Caki2 (cell line): ENCODE measurements around the gene MACO1. TPM values are rescaled to one million over a fixed set of nuclear protein-coding genes. Genes with fewer than 3 reads are reported as not detected.

ENCODE experiments used
- DNase-seq: peaks from one replicate; pipeline ENCODE4 v3.0.0-alpha.2; 2015; ENCODE audit warnings: low read depth
- in situ Hi-C: cut with HindIII; loops from 2 replicates; pipeline ENCODE4 v1.10.0; 2016; ENCODE audit warnings: low sequenced_read_pairs, low pct_unique_long_range_greater_than_20kb, mixed read lengths
- total RNA-seq: library from RNA; depleted of rRNA; stranded (reverse); fragments of >200 nt; shearing (Covaris generic); gene quantifications from 2 replicates; pipeline ENCODE4 v1.2.3, GENCODE V29; 2014; ENCODE audit warnings: low replicate concordance

Gene MACO1
- total RNA-seq, 1 experiment from 2014 or later, result 12.0 TPM

DNA sequence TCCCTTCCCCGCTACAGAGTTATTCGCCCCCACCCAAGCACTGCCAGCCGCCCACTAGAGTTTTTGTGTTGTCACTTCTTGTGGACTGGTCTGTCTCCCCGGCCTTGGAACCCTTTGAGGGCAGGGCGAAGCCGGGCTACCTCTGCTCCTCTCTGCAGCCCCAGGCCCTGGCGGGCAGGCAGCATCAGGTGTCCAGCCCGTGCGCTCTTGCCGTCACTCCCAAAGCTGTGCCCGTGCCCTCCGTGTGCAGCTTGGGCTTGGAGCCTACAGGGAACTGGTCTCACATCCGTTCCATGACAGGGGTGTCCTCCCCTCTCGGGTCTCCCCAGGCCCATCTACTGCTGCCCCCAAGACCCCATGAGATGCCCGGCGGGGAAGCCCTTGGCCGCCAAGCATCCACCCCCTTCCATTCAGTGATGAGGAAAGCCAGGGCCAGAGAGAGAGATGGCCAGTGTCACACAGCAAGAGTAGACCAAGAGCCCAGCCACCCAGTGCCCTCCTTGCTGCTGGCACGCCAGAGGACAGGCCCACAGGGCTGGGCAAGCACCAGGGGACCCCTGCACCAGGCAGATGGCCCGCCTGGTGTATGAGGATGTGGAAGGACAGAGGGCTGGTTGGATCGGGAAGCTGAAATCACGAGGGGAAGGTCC lies 97.4 kb downstream of the MACO1 start:
- no peak for DNase-seq
- in situ Hi-C loops, result no loop called here

DNA sequence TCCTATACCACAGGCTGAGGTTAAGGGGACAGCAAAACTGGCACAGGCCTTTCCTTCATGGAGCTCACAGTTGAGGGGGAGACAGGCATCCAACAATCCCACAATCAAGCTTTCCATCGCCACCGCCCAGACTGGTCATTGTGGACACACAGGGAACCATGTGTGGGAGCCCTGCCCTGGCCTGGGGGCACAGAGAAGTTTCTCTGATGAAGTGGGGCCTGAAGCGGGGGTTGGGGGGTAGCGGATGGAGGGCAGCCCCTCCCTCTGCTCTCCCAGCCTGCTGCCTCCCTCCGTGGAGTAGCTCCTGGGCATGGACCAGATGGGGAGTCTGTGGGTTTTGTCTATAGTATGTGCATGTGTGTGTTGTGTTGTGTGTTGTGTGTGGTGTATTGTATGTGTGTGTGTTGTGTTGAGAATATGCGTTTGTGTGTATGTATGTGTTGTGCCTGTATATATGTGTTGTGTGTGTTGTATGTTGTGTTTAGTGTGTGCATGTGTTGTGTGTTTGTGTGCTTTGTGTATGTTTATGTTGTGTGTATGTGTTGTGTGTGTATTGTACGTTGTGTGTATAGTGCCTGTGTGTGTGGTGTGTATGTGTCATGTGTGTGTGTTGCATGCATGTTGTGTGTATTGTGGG lies 98.3 kb downstream of the MACO1 start:
- no peak for DNase-seq
- in situ Hi-C loops, result no loop called here

GRCh38 chr1:25529518-25530185 lies 99.0 kb downstream of the MACO1 start:
- no peak for DNase-seq
- in situ Hi-C loops, result no loop called here

GRCh38 chr1:25530186-25531081 lies 99.7 kb downstream of the MACO1 start:
- no peak for DNase-seq
- in situ Hi-C loops, result no loop called here

DNA sequence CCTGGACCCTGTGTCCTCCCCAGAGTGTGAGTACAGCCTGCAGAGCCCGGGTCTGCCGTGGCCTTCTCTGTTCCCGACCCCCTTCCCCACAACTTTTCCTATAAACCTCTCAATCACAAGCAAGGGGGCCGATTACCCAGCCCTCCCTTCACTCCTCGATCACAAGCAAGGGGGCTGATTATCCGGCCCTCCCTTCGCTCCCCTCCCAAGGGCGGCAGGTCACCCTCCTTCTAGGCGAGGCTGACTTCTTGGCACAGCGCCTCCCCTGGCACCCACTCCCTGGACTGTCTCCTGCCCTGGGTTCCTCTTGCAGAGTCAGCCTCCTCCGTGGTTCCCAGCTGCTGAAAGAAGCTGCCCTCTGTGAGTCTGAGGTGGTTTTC lies 100.4 kb downstream of the MACO1 start:
- DNase-seq, result no peak
- in situ Hi-C loops, result no loop called here

DNA sequence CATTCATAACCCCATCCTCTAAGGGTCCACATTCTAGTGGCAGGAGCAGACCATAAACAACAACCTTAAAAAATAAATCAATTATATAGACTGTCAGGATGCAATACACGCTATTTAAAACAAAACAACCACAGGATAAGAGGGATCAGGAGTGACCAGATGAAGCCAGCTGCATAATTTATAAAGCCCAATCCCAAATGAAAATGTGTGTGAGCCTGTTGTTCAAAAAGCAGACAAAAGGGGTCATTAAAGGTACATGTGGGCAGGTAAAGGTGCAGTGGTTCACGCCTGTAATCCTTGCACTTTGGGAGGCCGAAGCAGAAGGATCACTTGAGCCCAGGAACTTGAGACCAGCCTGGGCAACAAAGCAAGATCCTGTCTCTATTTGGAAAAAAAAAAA lies 102.3 kb downstream of the MACO1 start:
- no peak for DNase-seq
- in situ Hi-C loops, result no loop called here

DNA sequence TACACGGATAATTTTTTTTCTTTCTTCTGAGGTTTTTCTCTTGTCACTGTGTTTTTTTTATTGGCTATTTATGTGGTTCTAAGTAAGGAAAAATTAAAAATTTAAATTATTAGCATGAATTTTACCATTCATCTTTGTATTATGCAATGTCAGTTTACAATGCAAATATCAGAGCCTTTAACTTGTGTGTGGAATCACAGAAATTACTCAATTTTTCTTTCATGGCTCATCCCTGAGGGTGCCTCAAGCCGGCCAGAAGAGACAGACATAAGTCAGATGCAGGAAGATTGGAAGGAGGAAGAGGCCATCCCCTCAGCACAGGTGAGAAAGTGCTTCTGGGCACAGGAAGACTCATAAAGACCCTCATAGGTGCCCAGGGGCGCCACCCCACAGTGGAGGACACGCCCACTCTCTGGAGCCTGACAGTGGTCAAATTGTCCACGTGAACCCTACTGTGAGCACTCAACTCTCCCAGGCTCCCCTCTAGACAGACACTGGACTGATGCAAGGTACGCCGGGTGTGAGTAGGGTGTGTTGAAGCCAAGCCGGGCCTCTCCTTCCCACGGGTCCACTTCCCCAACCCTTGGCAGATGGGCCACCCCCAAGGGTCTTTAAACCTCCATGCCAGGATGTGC lies 103.2 kb downstream of the MACO1 start:
- DNase-seq, result no peak
- in situ Hi-C loops, result no loop called here

DNA sequence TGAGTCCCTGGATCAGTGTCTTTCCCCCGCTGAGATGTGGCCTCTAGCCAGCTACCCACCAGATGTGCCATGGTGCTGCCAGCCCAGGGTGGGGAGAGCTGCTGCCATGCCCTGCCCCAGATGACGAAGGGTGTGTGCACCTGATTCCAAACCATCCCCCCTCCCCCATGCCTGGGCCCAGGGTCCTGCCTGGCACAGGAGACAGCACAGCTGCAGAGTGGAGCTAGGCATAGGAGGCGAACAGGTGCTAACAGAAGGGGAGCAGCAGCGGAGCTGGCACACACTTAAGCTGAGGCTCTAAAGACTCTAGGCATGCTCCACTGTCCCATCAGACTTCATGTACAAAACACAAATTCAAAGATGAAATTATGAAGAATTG lies 103.7 kb downstream of the MACO1 start:
- no peak for DNase-seq
- in situ Hi-C loops, result no loop called here

- in situ Hi-C loops, result no loop called here
- no peak for DNase-seq
These were observed 105.4 kb downstream of the MACO1 start for GRCh38 chr1:25536124-25536523.

- in situ Hi-C loops, result no loop called here
These were observed 106.6 kb downstream of the MACO1 start for GRCh38 chr1:25537153-25537831.

DNA sequence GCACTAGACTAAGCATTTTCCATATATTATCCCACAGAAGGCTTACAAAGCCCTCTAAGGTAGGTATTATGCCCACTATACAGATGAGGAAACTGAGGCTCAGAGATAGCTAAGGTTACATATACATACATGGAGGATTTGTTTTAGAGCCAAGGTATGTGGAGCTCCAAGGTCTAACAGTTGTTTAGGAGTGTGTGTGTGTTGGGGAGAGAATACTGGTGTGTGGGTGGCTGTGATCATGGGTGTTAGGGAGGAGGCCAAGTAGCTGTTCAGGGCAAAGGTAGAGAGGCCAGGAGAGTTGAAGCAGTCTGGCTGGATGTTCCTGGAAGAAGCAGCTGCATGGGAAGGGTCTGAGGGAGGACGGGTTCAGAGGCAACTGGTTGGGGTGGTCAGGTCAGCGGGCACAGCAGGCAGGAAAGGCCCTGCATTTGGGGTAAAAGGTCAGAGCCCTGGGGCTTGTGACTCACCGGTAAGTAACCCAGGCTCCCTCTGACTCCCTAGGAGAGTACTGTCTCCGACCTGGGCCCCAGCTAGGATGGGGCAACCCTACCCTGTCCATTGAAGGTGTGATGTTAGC lies 107.6 kb downstream of the MACO1 start:
- in situ Hi-C loops, result no loop called here
- DNase-seq, result no peak

More at GRCh38 chr1:25537153-25537831, 106.6 kb downstream of the MACO1 start:
- no peak for DNase-seq

- no peak for DNase-seq
- in situ Hi-C loops, result no loop called here
These were observed 110.1 kb downstream of the MACO1 start for GRCh38 chr1:25540750-25541342.

DNA sequence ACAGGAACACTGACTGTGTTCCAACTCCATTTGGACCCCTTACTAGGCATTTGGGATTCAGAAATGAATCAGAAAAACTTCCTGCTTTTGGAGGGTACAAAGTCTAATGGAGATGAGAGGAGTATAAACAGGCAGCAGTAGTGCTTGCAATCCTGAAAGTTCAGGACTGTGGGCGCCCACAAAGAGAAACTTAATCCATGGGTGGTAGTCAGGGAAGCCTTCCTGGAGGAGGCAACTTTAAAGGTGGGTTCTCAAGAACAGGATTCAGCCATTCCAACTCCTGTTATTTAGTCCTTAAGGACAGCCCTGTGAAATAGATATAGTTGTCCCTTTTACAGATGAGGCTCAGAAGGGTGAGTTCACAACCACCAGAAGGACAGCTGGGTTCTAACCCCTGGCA lies 110.7 kb downstream of the MACO1 start:
- DNase-seq, result no peak

GRCh38 chr1:25541889-25542658 lies 111.4 kb downstream of the MACO1 start:
- DNase-seq, result no peak
- in situ Hi-C loops, result no loop called here

More for the DNA sequence above, 110.7 kb downstream of the MACO1 start:
- in situ Hi-C loops, result no loop called here

DNA sequence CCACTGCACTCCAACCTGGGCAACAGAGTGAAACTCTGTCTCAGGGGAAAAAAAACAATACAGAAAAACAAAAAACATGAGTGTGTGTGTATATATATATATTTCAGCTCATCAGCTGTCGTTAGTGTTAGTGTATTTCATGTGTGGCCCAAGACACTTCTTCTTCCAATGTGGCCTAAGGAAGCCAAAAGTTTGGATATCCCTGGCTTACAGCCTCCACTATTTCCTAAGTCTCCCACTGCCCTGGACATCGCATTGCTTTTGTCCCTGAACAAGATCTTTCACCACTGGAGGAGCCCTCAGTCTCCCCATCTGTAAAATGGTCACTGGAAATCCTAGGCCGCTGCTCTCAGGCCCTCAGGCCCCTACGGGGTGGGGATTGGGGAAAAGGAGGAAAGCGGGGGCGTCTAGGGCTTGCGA lies 112.3 kb downstream of the MACO1 start:
- no peak for DNase-seq
- in situ Hi-C loops, result no loop called here

DNA sequence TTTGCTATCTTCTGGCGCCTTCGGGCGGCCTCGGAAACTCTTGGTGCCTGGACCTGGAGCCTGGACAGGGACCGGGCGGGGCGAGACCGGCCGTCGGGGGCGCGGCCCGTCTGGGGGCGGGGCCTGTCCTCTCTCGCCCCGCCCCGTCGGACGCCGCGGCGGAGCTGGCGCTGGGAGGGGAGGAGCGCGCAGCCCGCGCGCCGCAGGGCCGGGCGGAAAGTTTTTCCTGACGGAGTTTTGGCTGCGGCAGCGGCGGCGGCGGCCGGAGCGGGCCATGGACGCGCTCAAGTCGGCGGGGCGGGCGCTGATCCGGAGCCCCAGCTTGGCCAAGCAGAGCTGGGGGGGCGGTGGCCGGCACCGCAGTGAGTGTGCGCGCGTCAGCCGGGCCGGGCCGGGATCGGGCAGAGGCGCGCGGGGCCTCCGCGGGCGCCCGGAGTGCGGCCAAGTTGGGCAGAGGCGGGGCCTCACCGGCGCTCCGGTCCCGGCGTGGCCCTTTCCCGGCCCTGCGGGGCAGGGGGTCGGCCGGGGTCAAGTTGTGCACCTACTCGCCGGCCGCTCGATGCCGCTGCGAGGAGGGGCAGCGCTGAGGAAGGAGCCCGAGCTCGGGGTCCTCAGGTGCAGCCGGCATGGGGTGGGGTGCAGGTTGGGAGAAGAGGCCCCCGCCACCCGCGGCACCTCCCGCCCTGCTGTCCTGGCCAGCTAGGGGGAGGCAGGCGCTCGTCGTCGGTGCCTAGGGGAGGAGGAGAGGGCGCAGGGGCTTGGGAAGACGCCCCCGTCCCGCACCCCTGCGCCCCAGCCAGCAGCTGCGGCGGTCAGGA lies 112.9 kb downstream of the MACO1 start, which contains the start of gene LDLRAP1:
TSS of gene LDLRAP1 (plus strand) at position 182 of the 818 bp plus-strand sequence. CDS start at position 275, 93 bp downstream.
- DNase-seq, result peak; percentile 66
- in situ Hi-C loops, result no loop called here
